Spleen (tissue), 11 donors: ENCODE results near the gene GM2A. TPM values are rescaled to one million over a fixed set of nuclear protein-coding genes. Genes with fewer than 3 reads are reported as not detected.

Experiments used
- DNase-seq: peaks from one replicate; pipeline ENCODE4 v3.0.0-alpha.2; 2020
- H3K27ac ChIP-seq, 8 donors: fragments of 200-600 bp; sonication (generic) in 7 of 8; 1 replicate in 4 of 8; 2 replicates in 4 of 8; pipeline versions ENCODE4 v1.5.0 to v1.8.0; 2016 to 2021; ENCODE audit warnings: inconsistent platforms in 4 of 8, mild to moderate bottlenecking in 4 of 8, moderate library complexity in 1 of 8
- H3K27me3 ChIP-seq, 7 donors: fragments of 200-600 bp; sonication (generic) in 6 of 7; replicated peaks in 1 of 7; 1 replicate in 4 of 7; 2 replicates in 3 of 7; pipeline versions ENCODE4 v1.5.0 to v1.8.0; 2016 to 2021; ENCODE audit warnings: inconsistent platforms in 3 of 7, mild to moderate bottlenecking in 1 of 7
- H3K36me3 ChIP-seq, 6 donors: fragments of 200-600 bp; sonication (generic) in 5 of 6; 1 replicate in 4 of 6; 2 replicates in 2 of 6; pipeline versions ENCODE4 v1.5.0 to v1.8.0; 2016 to 2021; ENCODE audit warnings: inconsistent platforms in 2 of 6
- H3K4me1 ChIP-seq, 6 donors: fragments of 200-600 bp; sonication (generic) in 5 of 6; 1 replicate in 3 of 6; 2 replicates in 3 of 6; pipeline versions ENCODE4 v1.5.0 to v1.8.0; 2016 to 2021; ENCODE audit warnings: inconsistent platforms in 3 of 6
- H3K4me3 ChIP-seq, 8 donors: fragments of 200-600 bp; sonication (generic) in 7 of 8; 1 replicate in 4 of 8; 2 replicates in 4 of 8; pipeline versions ENCODE4 v1.5.0 to v1.8.0; 2016 to 2021; ENCODE audit warnings: inconsistent platforms in 4 of 8, mild to moderate bottlenecking in 4 of 8, moderate library complexity in 2 of 8
- H3K9me3 ChIP-seq, 8 donors: fragments of 200-600 bp; sonication (generic) in 7 of 8; 1 replicate in 4 of 8; 2 replicates in 4 of 8; pipeline versions ENCODE4 v1.5.0 to v1.8.0; 2016 to 2021; ENCODE audit warnings: inconsistent platforms in 4 of 8
- POLR2A ChIP-seq, 3 donors: fragments of 450-650 bp; IDR thresholded peaks; one replicate each; pipeline ENCODE4 v1.5.1; 2017; ENCODE audit warnings: antibody characterized with exemption in 3 of 3, mild to moderate bottlenecking in 1 of 3
- POLR2AphosphoS5 ChIP-seq, 3 donors: sonication (generic); formaldehyde crosslinking; IDR thresholded peaks; one replicate each; pipeline ENCODE4 v1.5.1; 2017; ENCODE audit warnings: antibody characterized with exemption in 3 of 3
- WGBS, 5 donors: extraction: QIAGEN DNeasy Blood & Tissue Kit in 3 of 5; methylation state at CpG; one replicate each; pipeline versions ENCODE4 v1.1.5 to v1.1.7; 2013 to 2018; 5-methylcytosine and 5-hydroxymethylcytosine counted together
- intact Hi-C: fragments of 100-400 bp; cut with DNase I; formaldehyde crosslinking; loops from one replicate; pipeline ENCODE4 v1.15.0; 2023; ENCODE audit warnings: low total_unique reads
- polyA plus RNA-seq, 3 donors: library from polyadenylated mRNA; stranded (reverse); fragments of 200-250 nt; gene quantifications; one replicate each; pipeline ENCODE4 v1.2.1, GENCODE V29; 2013
- total RNA-seq, 7 donors: library from RNA; depleted of rRNA in 3 of 7; stranded (reverse); fragments of >200 nt in 3 of 7; fragmentation: NEBNext Ultra II Directional in 4 of 7; extraction: Animal tissue kit (Norgen Biotek cat#: 25700) in 4 of 7; gene quantifications; one replicate each; pipeline versions ENCODE4 v1.1.0 to v1.2.1, GENCODE V29; 2016 to 2021
- TF ChIP-seq, protein P1 (sequence below), 11 experiments: fragments of 200-600 bp in 7 of 11; fragments of 450-650 bp in 4 of 11; sonication (generic) in 4 of 11; IDR thresholded peaks in 8 of 11; conservative IDR thresholded peaks in 3 of 11; 1 replicate in 7 of 11; 2 replicates in 4 of 11; pipeline versions ENCODE4 v1.4.0 to v1.8.0; 2016 to 2021; ENCODE audit warnings: antibody characterized with exemption in 11 of 11, inconsistent platforms in 4 of 11, mild to moderate bottlenecking in 1 of 11
- donor health status: healthy with polysubstance abuse.
- donor health status: DM: no; HTN: no; CAD: no; lungs with moderate emphysema.
- donor health status: DM: no; HTN: no; CAD: no.
- donor health status: Bipolar disorder and iron deficiency.
- donor health status: healthy.
- donor health status: DM: no; HTN: no; CAD: no.
- donor health status: DM: yes; HTN: yes; CAD: no.

The GM2A gene
- total and polyA plus RNA-seq, 10 donors = 31.6 to 95.7 (median 71.4) TPM

DNA sequence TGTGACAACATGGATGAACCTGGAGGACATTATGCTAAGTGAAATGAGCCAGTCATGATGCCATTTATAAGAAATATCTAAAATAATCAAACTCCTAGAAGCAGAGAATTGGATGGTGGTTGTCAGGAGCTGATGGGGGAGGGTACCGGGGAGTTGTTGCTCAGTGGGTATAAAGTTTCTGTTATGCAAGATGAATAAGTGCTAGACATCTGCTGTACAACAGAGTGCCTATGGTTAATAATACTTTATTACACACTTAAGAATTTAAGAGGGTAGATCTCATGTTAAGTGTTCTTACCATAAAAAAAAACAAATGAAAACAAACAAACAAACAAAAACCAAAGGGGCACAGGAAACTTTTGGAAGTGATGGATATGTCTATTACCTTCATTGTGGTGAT is 16.1 kb upstream of the GM2A start:
- intact Hi-C loops = loop anchor here (5.0 to 10.0 kb wide), 2 partner anchors 62 to 110 kb away; no protein-coding TSS in a partner anchor

DNA sequence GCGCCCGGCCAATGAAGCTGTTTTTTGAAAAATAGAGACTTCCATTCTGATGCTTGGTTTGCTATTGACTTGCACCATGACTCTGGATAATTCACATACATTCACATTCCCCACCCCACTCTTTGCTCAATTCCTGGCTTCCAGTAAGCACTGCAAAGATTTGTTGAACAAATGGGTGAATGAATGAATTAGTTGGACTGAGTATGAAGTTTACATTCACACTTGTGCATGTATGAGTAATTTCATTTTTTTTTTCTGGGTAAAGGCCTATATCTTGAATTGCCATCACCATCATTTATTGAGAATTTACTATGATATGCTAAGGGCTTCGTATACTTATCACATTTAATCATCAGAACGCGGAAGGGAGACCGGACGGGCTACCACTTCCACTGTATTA is 15.3 kb upstream of the GM2A start:
- H3K27ac ChIP-seq = peak overlapping the region in 4 of 8 donors; percentile 39 to 69 (median 58)
- 85 to 93% (median 92%) methylated on average over 7 of the region's 7 CpGs for WGBS, 5 donors
- intact Hi-C loops = loop anchor here (5.0 to 10.0 kb wide), 2 partner anchors 63 to 110 kb away; no protein-coding TSS in a partner anchor
- no peak overlapping the region for H3K4me3 ChIP-seq
- no peaks in the 10 kb centered on the region for H3K36me3 ChIP-seq
- no peaks in the 10 kb centered on the region for H3K27me3 ChIP-seq
- no peak for DNase-seq
- no peaks in the 10 kb centered on the region for H3K9me3 ChIP-seq
- peaks cover 13 to 96% (median 60%) of the 10 kb centered on the region in 6 donors for H3K4me1 ChIP-seq
- TF ChIP-seq POLR2AphosphoS5 (IDR thresholded peaks at IDR 0.05) (no peak), POLR2A (IDR thresholded peaks at IDR 0.05) (no peak)
- TF ChIP-seq, protein P1, sequence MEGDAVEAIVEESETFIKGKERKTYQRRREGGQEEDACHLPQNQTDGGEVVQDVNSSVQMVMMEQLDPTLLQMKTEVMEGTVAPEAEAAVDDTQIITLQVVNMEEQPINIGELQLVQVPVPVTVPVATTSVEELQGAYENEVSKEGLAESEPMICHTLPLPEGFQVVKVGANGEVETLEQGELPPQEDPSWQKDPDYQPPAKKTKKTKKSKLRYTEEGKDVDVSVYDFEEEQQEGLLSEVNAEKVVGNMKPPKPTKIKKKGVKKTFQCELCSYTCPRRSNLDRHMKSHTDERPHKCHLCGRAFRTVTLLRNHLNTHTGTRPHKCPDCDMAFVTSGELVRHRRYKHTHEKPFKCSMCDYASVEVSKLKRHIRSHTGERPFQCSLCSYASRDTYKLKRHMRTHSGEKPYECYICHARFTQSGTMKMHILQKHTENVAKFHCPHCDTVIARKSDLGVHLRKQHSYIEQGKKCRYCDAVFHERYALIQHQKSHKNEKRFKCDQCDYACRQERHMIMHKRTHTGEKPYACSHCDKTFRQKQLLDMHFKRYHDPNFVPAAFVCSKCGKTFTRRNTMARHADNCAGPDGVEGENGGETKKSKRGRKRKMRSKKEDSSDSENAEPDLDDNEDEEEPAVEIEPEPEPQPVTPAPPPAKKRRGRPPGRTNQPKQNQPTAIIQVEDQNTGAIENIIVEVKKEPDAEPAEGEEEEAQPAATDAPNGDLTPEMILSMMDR (IDR thresholded peaks at IDR 0.05 in 8 of 11, conservative IDR thresholded peaks at IDR 0.05 in 3 of 11) = no peak

More for the DNA sequence above, 16.1 kb upstream of the GM2A start:
- TF ChIP-seq, protein P1 (IDR thresholded peaks at IDR 0.05 in 8 of 11, conservative IDR thresholded peaks at IDR 0.05 in 3 of 11) = no peak
- TF ChIP-seq POLR2AphosphoS5 (IDR thresholded peaks at IDR 0.05) (no peak), POLR2A (IDR thresholded peaks at IDR 0.05) (no peak)
- Histone ChIP-seq H3K36me3 (no peaks in the 10 kb centered on the region), H3K27me3 (no peaks in the 10 kb centered on the region), H3K4me3 (no peak overlapping the region), H3K4me1 (peaks cover 13 to 99% (median 61%) of the 10 kb centered on the region in 6 donors), H3K9me3 (no peaks in the 10 kb centered on the region), H3K27ac (no peak overlapping the region)
- WGBS, 5 donors = 83 to 98% (median 94%) methylated on average over 1 of the region's 1 CpG
- no peak for DNase-seq

- DNase-seq = peak; percentile 86
- 49 to 73% (median 54%) methylated on average over 12 to 14 of the region's 14 CpGs for WGBS, 5 donors
Measured at GRCh38 chr5:151238303-151238741, 14.7 kb upstream of the GM2A start.

More at GRCh38 chr5:151238303-151238741, 14.7 kb upstream of the GM2A start:
- H3K27ac ChIP-seq = peak overlapping the region in 6 of 8 donors; percentile 39 to 69 (median 52)
- intact Hi-C loops = loop anchor here (5.0 to 10.0 kb wide), 2 partner anchors 64 to 111 kb away; no protein-coding TSS in a partner anchor
- no peaks in the 10 kb centered on the region for H3K27me3 ChIP-seq
- H3K4me1 ChIP-seq = peaks cover 13 to 90% (median 54%) of the 10 kb centered on the region in 6 donors
- TF ChIP-seq, protein P1 (IDR thresholded peaks at IDR 0.05 in 8 of 11, conservative IDR thresholded peaks at IDR 0.05 in 3 of 11) = no peak
- TF ChIP-seq POLR2AphosphoS5 (IDR thresholded peaks at IDR 0.05) = peak; percentile 19 to 51 (median 42)
- H3K4me3 ChIP-seq = peak overlapping the region in 4 of 8 donors; percentile 1 to 53 (median 16)
- no peaks in the 10 kb centered on the region for H3K9me3 ChIP-seq
- no peaks in the 10 kb centered on the region for H3K36me3 ChIP-seq
